ENCODE data around the gene ARID4A. TPM values are rescaled to one million over a fixed set of nuclear protein-coding genes. Genes with fewer than 3 reads are reported as not detected.

ARID4A gene
- total RNA-seq, 1 donor, result 12.2 TPM

- no peak overlapping the region for H3K4me3 ChIP-seq (ENCODE audit: low read depth, low read length)
- TF ChIP-seq CTCF (IDR thresholded peaks at IDR 0.05; ENCODE audit: insufficient read depth, low read length), result no peak
- no peak for DNase-seq (ENCODE audit: low read depth)
These were observed 15.3 kb upstream of the ARID4A start for GRCh38 chr14:58282925-58283593.

- H3K4me3 ChIP-seq (ENCODE audit: low read depth, low read length), result no peak overlapping the region
- TF ChIP-seq CTCF (IDR thresholded peaks at IDR 0.05; ENCODE audit: insufficient read depth, low read length), result no peak
- DNase-seq (ENCODE audit: low read depth), result no peak
These were observed 14.6 kb upstream of the ARID4A start for GRCh38 chr14:58283730-58284129.

GRCh38 chr14:58285132-58285531 is 13.2 kb upstream of the ARID4A start:
- TF ChIP-seq CTCF (IDR thresholded peaks at IDR 0.05; ENCODE audit: insufficient read depth, low read length), result no peak
- H3K4me3 ChIP-seq (ENCODE audit: low read depth, low read length), result no peak overlapping the region
- DNase-seq (ENCODE audit: low read depth), result no peak

GRCh38 chr14:58287607-58288042 is 10.7 kb upstream of the ARID4A start:
- H3K4me3 ChIP-seq (ENCODE audit: low read depth, low read length), result no peak overlapping the region
- TF ChIP-seq CTCF (IDR thresholded peaks at IDR 0.05; ENCODE audit: insufficient read depth, low read length), result no peak
- DNase-seq (ENCODE audit: low read depth), result no peak

- no peak for DNase-seq (ENCODE audit: low read depth)
These were observed 10.1 kb upstream of the ARID4A start for GRCh38 chr14:58288106-58288792.

DNA sequence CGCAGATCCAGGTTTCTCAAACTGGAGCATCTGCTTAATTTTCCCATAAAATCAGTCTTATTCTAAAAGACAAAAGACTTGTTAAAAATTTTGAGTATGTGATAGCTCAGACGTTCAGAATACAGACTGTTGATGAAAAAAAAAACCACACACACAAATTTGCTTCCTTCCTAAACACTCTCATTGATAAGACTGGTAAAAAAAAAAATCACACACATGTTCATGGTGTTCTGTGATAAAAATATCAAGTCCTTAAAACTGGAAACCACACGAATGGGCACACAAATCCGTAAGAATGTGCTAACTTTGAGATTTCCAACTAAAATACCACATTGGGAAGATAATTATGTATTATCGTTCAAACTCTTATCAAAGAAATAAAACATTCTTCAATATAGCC is 6.7 kb upstream of the ARID4A start:
- TF ChIP-seq CTCF (IDR thresholded peaks at IDR 0.05; ENCODE audit: insufficient read depth, low read length), result no peak
- DNase-seq (ENCODE audit: low read depth), result no peak
- H3K4me3 ChIP-seq (ENCODE audit: low read depth, low read length), result no peak overlapping the region

More at GRCh38 chr14:58288106-58288792, 10.1 kb upstream of the ARID4A start:
- H3K4me3 ChIP-seq (ENCODE audit: low read depth, low read length), result no peak overlapping the region
- no peak for TF ChIP-seq CTCF (IDR thresholded peaks at IDR 0.05; ENCODE audit: insufficient read depth, low read length)

Data from fibroblast of the aortic adventitia (primary cell).